Activated naive CD8-positive, alpha-beta T cell treated with anti-CD3 and anti-CD28 coated beads for 36 hours (primary cell): Measurements from ENCODE around the gene C4orf36. TPM values are rescaled to one million over a fixed set of nuclear protein-coding genes. Genes with fewer than 3 reads are reported as not detected.

Experiments
- total RNA-seq, 2 experiments: library from RNA; stranded (reverse); gene quantifications; one replicate each; pipeline ENCODE4 v1.2.3, GENCODE V29; 2021

C4orf36 gene
- total RNA-seq, 2 experiments from 2014 or later: not detected

Other genes with a start within 250 kb of the C4orf36 start
- not detected for gene SLC10A6, start 43.0 kb downstream of the C4orf36 start, total RNA-seq
- gene AFF1, start 42.6 kb upstream of the C4orf36 start, total RNA-seq: 10 to 100 TPM; 28.7 to 31.5 TPM